A673 (cell line): ENCODE results near the gene HSD17B2. TPM values are rescaled to one million over a fixed set of nuclear protein-coding genes. Genes with fewer than 3 reads are reported as not detected.

Experiments
- BruUV-seq: library from RNA; stranded (reverse); fragments of 400-500 nt; replicated peaks from 2 replicates; lab custom pipeline; 2021; lab: Mats Ljungman, UMichigan
- CTCF ChIA-PET: fragments of 300-600 bp; sonication (Branson Sonifier 250); formaldehyde crosslinking; loops from one replicate; lab custom pipeline; 2022; ENCODE audit warnings: antibody characterized with exemption; lab: Charles Lee
- POLR2A ChIA-PET: fragments of 300-600 bp; sonication (Branson Sonifier 250); formaldehyde crosslinking; loops from one replicate; lab custom pipeline; 2022; ENCODE audit warnings: antibody characterized with exemption; ENCODE audit not compliant: low non-redundant PET; lab: Charles Lee
- DNase-seq: peaks from one replicate; pipeline ENCODE4 v3.0.0-alpha.2; 2015; ENCODE audit warnings: low spot score
- H3K27ac ChIP-seq: fragments of 200-600 bp; sonication (generic); 2 replicates; pipeline ENCODE4 v1.5.1; 2016; ENCODE audit warnings: mixed run types, low read depth, mild to moderate bottlenecking, mixed read lengths, antibody characterized with exemption, low read length; ENCODE audit not compliant: poor library complexity, severe bottlenecking
- H3K27me3 ChIP-seq: fragments of 200-600 bp; sonication (generic); replicated peaks from 2 replicates; pipeline ENCODE4 v1.6.1; 2017; ENCODE audit warnings: mixed run types, low read depth, mild to moderate bottlenecking, mixed read lengths, antibody characterized with exemption, low read length; ENCODE audit not compliant: insufficient read depth, poor library complexity
- H3K36me3 ChIP-seq: fragments of 200-600 bp; sonication (generic); 2 replicates; pipeline ENCODE4 v1.6.1; 2016; ENCODE audit warnings: mixed run types, mild to moderate bottlenecking, mixed read lengths, antibody characterized with exemption, low read length; ENCODE audit not compliant: insufficient read depth, poor library complexity, severe bottlenecking
- H3K4me1 ChIP-seq: fragments of 200-600 bp; sonication (generic); 2 replicates; pipeline ENCODE4 v1.6.1; 2017; ENCODE audit warnings: mixed run types, mild to moderate bottlenecking, mixed read lengths, antibody characterized with exemption, low read length; ENCODE audit not compliant: insufficient read depth, poor library complexity, severe bottlenecking
- H3K4me3 ChIP-seq: fragments of 200-600 bp; sonication (generic); 2 replicates; pipeline ENCODE4 v1.5.1; 2016; ENCODE audit warnings: low read depth, mixed run types, mild to moderate bottlenecking, mixed read lengths, low read length; ENCODE audit not compliant: poor library complexity, severe bottlenecking
- H3K9me3 ChIP-seq: fragments of 200-600 bp; sonication (generic); 2 replicates; pipeline ENCODE4 v1.6.1; 2016; ENCODE audit warnings: mixed run types, low read depth, mild to moderate bottlenecking, mixed read lengths, antibody characterized with exemption, low read length; ENCODE audit not compliant: poor library complexity, severe bottlenecking
- EZH2 ChIP-seq: fragments of 200-600 bp; sonication (generic); IDR thresholded peaks from 2 replicates; pipeline ENCODE4 v1.6.1; 2017; ENCODE audit warnings: borderline replicate concordance, low read depth, mild to moderate bottlenecking, mixed read lengths, antibody characterized with exemption, low read length; ENCODE audit not compliant: poor library complexity, severe bottlenecking
- intact Hi-C: fragments of 100-400 bp; cut with micrococcal nuclease; formaldehyde crosslinking; loops from one replicate; pipeline ENCODE4 v1.10.0; 2022; ENCODE audit not compliant: unreplicated experiment
- total RNA-seq: library from RNA; stranded (reverse); gene quantifications from 2 replicates; pipeline ENCODE4 v1.2.3, GENCODE V29; 2021
- TF ChIP-seq, protein P1 (sequence below): fragments of 300-800, 200-600 bp; sonication (generic); conservative IDR thresholded peaks from 2 replicates; pipeline ENCODE4 v1.5.1; 2017; ENCODE audit warnings: low read depth, mild to moderate bottlenecking, antibody characterized with exemption, low read length, moderate library complexity, mixed read lengths

Gene HSD17B2
- total RNA-seq, 1 experiment from 2014 or later, result 4.9 TPM

DNA sequence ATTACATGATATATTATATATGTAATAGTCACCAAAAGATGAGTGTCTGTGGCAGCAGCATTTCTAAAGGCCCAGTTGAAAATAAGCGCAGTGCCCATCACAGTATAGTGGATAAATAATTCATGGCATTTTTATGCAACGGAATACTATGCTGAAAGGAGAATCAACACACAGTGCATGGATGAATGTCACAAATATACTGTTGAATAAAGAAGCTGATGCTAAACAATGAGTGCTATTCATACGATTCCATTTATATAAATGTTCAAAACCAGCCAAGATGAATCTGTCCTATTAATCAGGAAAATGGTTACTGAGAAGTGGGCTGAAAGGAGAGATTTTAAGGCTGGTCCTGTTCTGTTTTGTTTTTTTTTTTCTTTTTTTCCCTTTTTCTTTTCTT, 61.6 kb downstream of the HSD17B2 start:
- ChIA-PET POLR2A (no interaction called here), CTCF (no interaction called here)
- H3K4me1 ChIP-seq, result no peaks in the 10 kb centered on the region
- TF ChIP-seq, protein P1, sequence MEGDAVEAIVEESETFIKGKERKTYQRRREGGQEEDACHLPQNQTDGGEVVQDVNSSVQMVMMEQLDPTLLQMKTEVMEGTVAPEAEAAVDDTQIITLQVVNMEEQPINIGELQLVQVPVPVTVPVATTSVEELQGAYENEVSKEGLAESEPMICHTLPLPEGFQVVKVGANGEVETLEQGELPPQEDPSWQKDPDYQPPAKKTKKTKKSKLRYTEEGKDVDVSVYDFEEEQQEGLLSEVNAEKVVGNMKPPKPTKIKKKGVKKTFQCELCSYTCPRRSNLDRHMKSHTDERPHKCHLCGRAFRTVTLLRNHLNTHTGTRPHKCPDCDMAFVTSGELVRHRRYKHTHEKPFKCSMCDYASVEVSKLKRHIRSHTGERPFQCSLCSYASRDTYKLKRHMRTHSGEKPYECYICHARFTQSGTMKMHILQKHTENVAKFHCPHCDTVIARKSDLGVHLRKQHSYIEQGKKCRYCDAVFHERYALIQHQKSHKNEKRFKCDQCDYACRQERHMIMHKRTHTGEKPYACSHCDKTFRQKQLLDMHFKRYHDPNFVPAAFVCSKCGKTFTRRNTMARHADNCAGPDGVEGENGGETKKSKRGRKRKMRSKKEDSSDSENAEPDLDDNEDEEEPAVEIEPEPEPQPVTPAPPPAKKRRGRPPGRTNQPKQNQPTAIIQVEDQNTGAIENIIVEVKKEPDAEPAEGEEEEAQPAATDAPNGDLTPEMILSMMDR, result no peak
- no peak for TF ChIP-seq EZH2
- no peak for DNase-seq
- H3K27me3 ChIP-seq, result no peaks in the 10 kb centered on the region
- no peak overlapping the region for H3K27ac ChIP-seq
- no peak overlapping the region for H3K4me3 ChIP-seq
- intact Hi-C loops, result no loop called here
- no TSS peak for BruUV-seq
- no peaks in the 10 kb centered on the region for H3K36me3 ChIP-seq
- H3K9me3 ChIP-seq, result no peaks in the 10 kb centered on the region

DNA sequence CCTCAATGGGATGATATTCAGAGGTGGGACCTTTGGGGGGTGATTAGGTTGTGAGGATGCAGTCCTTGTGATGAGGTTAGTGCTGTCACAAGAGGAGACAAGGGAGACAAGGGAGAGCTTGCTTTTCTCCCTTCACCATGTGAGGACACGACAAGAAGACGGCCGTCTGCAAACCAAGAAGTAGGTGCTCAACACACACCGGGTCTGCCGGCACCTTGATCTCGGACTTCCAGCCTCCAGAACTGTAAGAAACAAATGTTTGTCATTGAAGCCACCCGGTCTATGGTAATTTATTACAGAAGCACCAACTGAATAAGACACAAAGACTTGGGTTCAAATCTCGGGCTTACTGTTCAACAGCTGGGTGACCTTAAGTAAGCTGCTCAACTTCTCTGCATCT, 70.1 kb downstream of the HSD17B2 start:
- Histone ChIP-seq H3K36me3 (no peaks in the 10 kb centered on the region), H3K27me3 (no peaks in the 10 kb centered on the region), H3K9me3 (no peaks in the 10 kb centered on the region), H3K27ac (no peak overlapping the region), H3K4me3 (no peak overlapping the region), H3K4me1 (no peaks in the 10 kb centered on the region)
- ChIA-PET CTCF (no interaction called here), POLR2A (no interaction called here)
- no peak for DNase-seq
- intact Hi-C loops, result no loop called here
- TF ChIP-seq EZH2, result no peak
- TF ChIP-seq, protein P1, result no peak
- no TSS peak for BruUV-seq

DNA sequence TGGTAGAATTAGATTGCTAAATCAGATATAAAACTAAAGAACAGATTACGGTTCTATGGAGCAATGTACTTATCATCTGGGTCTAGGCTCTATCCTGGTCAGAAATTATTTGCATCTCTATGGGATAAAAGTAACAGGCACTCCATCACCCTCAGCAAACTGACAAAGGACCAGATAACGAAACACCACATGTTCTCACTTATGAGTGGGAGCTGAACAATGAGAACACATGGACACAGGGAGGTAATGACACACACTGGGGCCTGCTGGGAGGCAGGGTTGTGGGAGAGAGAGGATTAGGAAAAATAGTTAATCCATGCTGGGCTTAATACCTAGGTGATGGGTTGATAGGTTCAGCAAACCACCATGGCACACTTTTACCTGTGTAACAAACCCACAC, 73.0 kb downstream of the HSD17B2 start:
- H3K4me1 ChIP-seq, result no peaks in the 10 kb centered on the region
- no peak for DNase-seq
- POLR2A ChIA-PET, result no interaction called here
- intact Hi-C loops, result no loop called here
- H3K9me3 ChIP-seq, result no peaks in the 10 kb centered on the region
- no peaks in the 10 kb centered on the region for H3K36me3 ChIP-seq
- no peak overlapping the region for H3K27ac ChIP-seq
- BruUV-seq, result no TSS peak
- H3K27me3 ChIP-seq, result no peaks in the 10 kb centered on the region
- CTCF ChIA-PET, result no interaction called here
- no peak overlapping the region for H3K4me3 ChIP-seq
- TF ChIP-seq, protein P1, result no peak
- no peak for TF ChIP-seq EZH2
